EH (cell line): ENCODE results near the gene SREBF2.
"Not testable (repeated sequence)": the region's sequence is repeated elsewhere in the genome, so short reads cannot be mapped to it uniquely, and the experiment has no call there.

Experiments used
- DNase-seq: peaks from one replicate; pipeline ENCODE4 v3.0.0-alpha.2; 2015; ENCODE audit warnings: low read depth

Gene SREBF2

GRCh38 chr22:41947424-41948080 is 114.6 kb downstream of the SREBF2 start:
- no peak for DNase-seq

- no peak for DNase-seq
Observed at GRCh38 chr22:41948142-41948541, 115.2 kb downstream of the SREBF2 start.

DNA sequence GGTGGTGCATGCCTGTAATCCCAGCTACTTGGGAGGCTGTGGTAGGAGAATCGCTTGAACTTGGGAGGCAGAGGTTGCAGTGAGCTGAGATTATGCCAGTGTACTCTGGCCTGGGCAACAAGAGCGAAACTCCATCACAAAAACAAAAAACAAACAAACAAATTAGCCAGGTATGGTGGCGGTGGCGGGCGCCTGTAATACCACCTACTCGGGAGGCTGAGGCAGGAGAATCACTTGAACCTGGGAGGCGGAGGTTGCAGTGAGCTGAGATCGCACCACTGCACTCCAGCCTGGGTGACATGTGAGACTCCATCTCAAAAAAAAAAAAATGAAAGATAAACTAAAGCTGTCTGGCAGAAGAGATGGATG is 116.0 kb downstream of the SREBF2 start:
- DNase-seq = not testable (repeated sequence)

GRCh38 chr22:41949297-41949965 is 116.5 kb downstream of the SREBF2 start:
- no peak for DNase-seq

- no peak for DNase-seq
Observed at GRCh38 chr22:41951898-41952474, 119.1 kb downstream of the SREBF2 start, which contains the start of gene SMIM45. Gene SMIM45 (plus strand): TSS chr22:41952150.

GRCh38 chr22:41952713-41953112 is 119.8 kb downstream of the SREBF2 start:
- DNase-seq = no peak
